ENCODE measurements around the gene FAAP100.

DNA sequence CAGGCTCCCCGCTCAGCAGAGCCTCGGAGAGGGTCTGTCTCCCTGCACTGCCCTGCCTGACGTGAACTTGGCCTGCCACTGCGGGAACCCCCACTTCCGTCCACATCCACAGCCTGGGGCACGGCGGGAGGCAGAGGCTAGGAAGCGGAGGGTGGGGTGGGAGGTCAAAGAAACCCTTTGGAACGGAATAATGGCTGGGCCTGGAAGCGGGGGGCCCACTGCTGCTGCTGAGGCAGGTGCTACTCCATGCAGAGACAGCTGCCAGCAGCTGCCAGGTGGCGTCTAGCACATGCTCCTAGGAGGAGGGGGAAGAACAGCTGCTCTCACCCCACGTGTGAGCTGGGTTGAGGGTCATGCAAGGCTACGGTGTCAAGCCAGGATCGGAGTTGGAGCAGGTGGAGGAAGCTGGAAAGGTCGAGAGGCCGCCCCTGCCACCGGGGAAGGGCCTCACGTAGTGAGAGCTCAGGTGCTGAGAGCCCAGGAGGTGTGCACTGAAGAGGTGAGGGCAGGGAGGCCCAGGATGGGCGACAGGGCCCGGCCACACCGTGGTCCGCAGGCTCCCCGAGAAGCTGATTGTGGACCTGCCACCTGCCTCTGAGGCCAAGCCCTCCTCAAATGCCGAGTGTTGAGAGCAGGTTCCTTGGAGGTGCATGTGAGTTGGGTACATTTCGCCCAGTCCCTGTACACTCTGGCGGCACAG, 14.1 kb downstream of the FAAP100 start:
- no peak for TF ChIP-seq POLR2A (IDR thresholded peaks at IDR 0.05)
- peak in 1 of 5 experiments; percentile 41 for TF ChIP-seq CTCF (IDR thresholded peaks at IDR 0.05)
- TF ChIP-seq POLR2AphosphoS5 (IDR thresholded peaks at IDR 0.05): peak in 1 of 3 donors; percentile 14
- no peak for TF ChIP-seq EP300 (IDR thresholded peaks at IDR 0.05; ENCODE audit: low read depth)
